Inflammatory macrophage treated with lipopolysaccharide for 4 hours (primary cell): ENCODE data around the gene SNRPB.
"Not testable (repeated sequence)": the region's sequence is repeated elsewhere in the genome, so short reads cannot be mapped to it uniquely, and the experiment has no call there.

Experiments
- DNase-seq: peaks from one replicate; pipeline ENCODE4 v3.0.0-alpha.2; 2020

SNRPB gene

GRCh38 chr20:2470423-2471193 is at the start of gene SNRPB:
TSS of gene SNRPB (minus strand) at chr20:2470789. CDS start at chr20:2470690, 99 bp downstream.
- DNase-seq: peak; percentile 99

GRCh38 chr20:2519115-2519809 is 48.7 kb upstream of the SNRPB start:
- DNase-seq: no peak

GRCh38 chr20:2518558-2518957 is 48.0 kb upstream of the SNRPB start:
- no peak for DNase-seq

- DNase-seq: no peak
These were observed 47.5 kb upstream of the SNRPB start for GRCh38 chr20:2518096-2518495.

- DNase-seq: no peak
These were observed 45.8 kb upstream of the SNRPB start for GRCh38 chr20:2516399-2516798.

- no peak for DNase-seq
These were observed 44.6 kb upstream of the SNRPB start for GRCh38 chr20:2515203-2515602.

- DNase-seq: no peak
These were observed 39.2 kb upstream of the SNRPB start for GRCh38 chr20:2509794-2510193.

- DNase-seq: no peak
These were observed 38.8 kb upstream of the SNRPB start for GRCh38 chr20:2509468-2509781.

- DNase-seq: peak; percentile 83
These were observed 38.3 kb upstream of the SNRPB start, which contains the start of gene ZNF343 for GRCh38 chr20:2508631-2509467. TSS of gene ZNF343 (minus strand) at chr20:2508915. CDS start at chr20:2493895, 15,020 bp downstream.

- no peak for DNase-seq
These were observed 37.5 kb upstream of the SNRPB start for GRCh38 chr20:2507875-2508630.

GRCh38 chr20:2507464-2507863 is 36.9 kb upstream of the SNRPB start:
- DNase-seq: no peak

- DNase-seq: not testable (repeated sequence)
These were observed 35.8 kb upstream of the SNRPB start for GRCh38 chr20:2506426-2506825.

- not testable (repeated sequence) for DNase-seq
These were observed 34.2 kb upstream of the SNRPB start for GRCh38 chr20:2504803-2505202.

GRCh38 chr20:2502808-2503384 is 32.3 kb upstream of the SNRPB start:
- DNase-seq: not testable (repeated sequence)

- DNase-seq: no peak
These were observed 15.1 kb upstream of the SNRPB start for GRCh38 chr20:2485661-2486060.

- no peak for DNase-seq
These were observed 14.5 kb upstream of the SNRPB start for GRCh38 chr20:2485080-2485479.

- DNase-seq: no peak
These were observed 12.9 kb upstream of the SNRPB start for GRCh38 chr20:2483504-2483903.

GRCh38 chr20:2480381-2480780 is 9.8 kb upstream of the SNRPB start:
- no peak for DNase-seq

- no peak for DNase-seq
These were observed 6.4 kb upstream of the SNRPB start for GRCh38 chr20:2476742-2477615.

GRCh38 chr20:2475850-2476741 is 5.5 kb upstream of the SNRPB start:
- no peak for DNase-seq
